Endothelial cell of umbilical vein (primary cell): ENCODE results near the gene ATP8B2. TPM values are rescaled to one million over a fixed set of nuclear protein-coding genes. Genes with fewer than 3 reads are reported as not detected.
"Not testable (repeated sequence)": the region's sequence is repeated elsewhere in the genome, so short reads cannot be mapped to it uniquely, and the experiment has no call there.

Experiments used
- BruUV-seq: library from RNA; stranded (reverse); fragments of 400-500 nt; replicated peaks from 2 replicates; lab custom pipeline; 2021; lab: Mats Ljungman, UMichigan
- CTCF ChIA-PET: fragments of 300-600, 350-600 bp; sonication (Branson Sonifier 250); formaldehyde crosslinking; loops from one replicate; lab custom pipeline; 2021; ENCODE audit warnings: antibody characterized with exemption, inconsistent platforms; lab: Charles Lee
- POLR2A ChIA-PET: fragments of 300-600, 350-600 bp; sonication (Branson Sonifier 250); formaldehyde crosslinking; loops from one replicate; lab custom pipeline; 2021; ENCODE audit warnings: antibody characterized with exemption, inconsistent platforms; lab: Charles Lee
- DNase-seq: peaks from one replicate; pipeline ENCODE4 v3.0.0-alpha.2; 2011; ENCODE audit warnings: low read depth, low spot score
- FAIRE-seq: peaks from 2 replicates; lab custom pipeline; 2011; peaks lifted over from hg19 to GRCh38; lab: Jason Lieb, UNC
- H2AFZ ChIP-seq: 2 replicates; pipeline ENCODE4 v1.6.0; 2012; ENCODE audit warnings: low read depth, low read length, control low read depth, inconsistent platforms
- H3K27ac ChIP-seq: 2 replicates; pipeline ENCODE4 v1.5.1; 2011; ENCODE audit warnings: low read depth, mild to moderate bottlenecking, control low read depth, low read length, moderate library complexity; ENCODE audit not compliant: insufficient read depth
- H3K27me3 ChIP-seq, 2 experiments: 2 replicates each; pipeline versions ENCODE4 v1.6.0 to v1.6.1; 2011; ENCODE audit warnings: low read length in 2 of 2, mixed read lengths in 1 of 2; ENCODE audit not compliant: control insufficient read depth in 2 of 2, insufficient read depth in 2 of 2
- H3K36me3 ChIP-seq, 2 experiments: 2 replicates in 1 of 2; 3 replicates in 1 of 2; pipeline ENCODE4 v1.5.1; 2011; ENCODE audit warnings: low read length in 2 of 2, mild to moderate bottlenecking in 1 of 2, moderate library complexity in 1 of 2; ENCODE audit not compliant: control insufficient read depth in 2 of 2, insufficient read depth in 2 of 2; ENCODE audit errors: extremely low read depth in 1 of 2
- H3K4me1 ChIP-seq: 3 replicates; pipeline ENCODE4 v1.5.1; 2011; ENCODE audit warnings: mild to moderate bottlenecking, low read length; ENCODE audit not compliant: control insufficient read depth, insufficient read depth; ENCODE audit errors: extremely low read depth
- H3K4me2 ChIP-seq: 2 replicates; pipeline ENCODE4 v1.6.1; 2011; ENCODE audit warnings: low read length, control low read depth, mixed read lengths; ENCODE audit not compliant: insufficient read depth
- H3K4me3 ChIP-seq, 3 experiments: fragments of 200-600 bp in 1 of 3; sonication (generic), shearing (Covaris generic) in 1 of 3; replicated peaks in 1 of 3; 2 replicates each; pipeline ENCODE4 v1.5.1; 2011 to 2016; ENCODE audit warnings: control low read depth in 3 of 3, low read length in 3 of 3, mild to moderate bottlenecking in 2 of 3, inconsistent platforms in 1 of 3, low read depth in 1 of 3, moderate library complexity in 1 of 3; ENCODE audit not compliant: insufficient read depth in 1 of 3
- H3K79me2 ChIP-seq: 2 replicates; pipeline ENCODE4 v1.6.0; 2012; ENCODE audit warnings: low read length, inconsistent platforms; ENCODE audit not compliant: control insufficient read depth, insufficient read depth
- H3K9ac ChIP-seq: replicated peaks from 2 replicates; pipeline ENCODE3; 2011; ENCODE audit warnings: low read length, control low read depth; ENCODE audit not compliant: insufficient read depth; ENCODE audit errors: extremely low read depth
- H3K9me1 ChIP-seq: replicated peaks from 3 replicates; pipeline ENCODE4 v1.6.0; 2011; ENCODE audit warnings: mild to moderate bottlenecking, low read length; ENCODE audit not compliant: control insufficient read depth, insufficient read depth; ENCODE audit errors: extremely low read depth
- H3K9me3 ChIP-seq: replicated peaks from 2 replicates; pipeline ENCODE4 v1.5.1; 2012; ENCODE audit warnings: low read length, inconsistent platforms; ENCODE audit not compliant: control insufficient read depth, insufficient read depth
- H4K20me1 ChIP-seq: replicated peaks from 2 replicates; pipeline ENCODE3; 2011; ENCODE audit warnings: mild to moderate bottlenecking, low read length; ENCODE audit not compliant: control insufficient read depth, insufficient read depth; ENCODE audit errors: extremely low read depth
- EZH2 ChIP-seq: IDR thresholded peaks from 2 replicates; pipeline ENCODE4 v1.6.1; 2012; ENCODE audit warnings: borderline replicate concordance, low read depth, mild to moderate bottlenecking, moderate library complexity, low read length, inconsistent platforms; ENCODE audit not compliant: severe bottlenecking
- FOS ChIP-seq: IDR thresholded peaks from 2 replicates; pipeline ENCODE4 v1.6.1; 2011; ENCODE audit warnings: mild to moderate bottlenecking, low read length, moderate library complexity, borderline replicate concordance; ENCODE audit not compliant: insufficient read depth
- GATA2 ChIP-seq: IDR thresholded peaks from 2 replicates; pipeline ENCODE4 v1.7.0; 2011; ENCODE audit warnings: low read depth, mild to moderate bottlenecking, moderate library complexity, mixed read lengths, low read length; ENCODE audit not compliant: insufficient read length, insufficient read depth
- JUN ChIP-seq: IDR thresholded peaks from 2 replicates; pipeline ENCODE4 v1.6.1; 2011; ENCODE audit warnings: borderline replicate concordance, low read depth; ENCODE audit not compliant: insufficient read length, insufficient read depth
- MYC ChIP-seq: IDR thresholded peaks from one replicate; pipeline ENCODE4 v1.6.1; 2011; ENCODE audit warnings: mild to moderate bottlenecking, low read depth, low read length
- POLR2A ChIP-seq: IDR thresholded peaks from 2 replicates; pipeline ENCODE4 v1.6.1; 2012; ENCODE audit warnings: low read depth, mild to moderate bottlenecking, control low read depth, low read length
- POLR2AphosphoS5 ChIP-seq: IDR thresholded peaks from 2 replicates; pipeline ENCODE4 v1.6.1; 2012; ENCODE audit warnings: low read depth, mild to moderate bottlenecking, control low read depth, low read length, moderate library complexity; ENCODE audit not compliant: insufficient read depth
- dilution Hi-C: fragments of 300-500 bp; cut with MboI; formaldehyde crosslinking; loops from one replicate; pipeline ENCODE4 v1.15.0; 2019; ENCODE audit warnings: low sequenced_read_pairs; ENCODE audit not compliant: extremely low pct_ligation_motif_present
- intact Hi-C: fragments of 100-400 bp; cut with micrococcal nuclease; formaldehyde crosslinking; loops from one replicate; pipeline ENCODE4 v1.10.0; 2022
- polyA plus RNA-seq, 4 experiments: library from polyadenylated mRNA; depleted of rRNA in 3 of 4; stranded (reverse) in 3 of 4; unstranded in 1 of 4; fragments of >200 nt; gene quantifications; 2 replicates each; pipeline versions ENCODE4 v1.2.1 to v1.2.3, GENCODE V29; 2011 to 2012; ENCODE audit warnings: missing spikeins in 1 of 4
- total RNA-seq: library from RNA; stranded (reverse); gene quantifications from 2 replicates; pipeline ENCODE4 v1.2.3, GENCODE V29; 2021
- TF ChIP-seq, protein P1 (sequence below): IDR thresholded peaks from 2 replicates; pipeline ENCODE4 v1.6.1; 2011; ENCODE audit not compliant: insufficient read depth, insufficient read length
- TF ChIP-seq, protein P2 (sequence below), 2 donors: IDR thresholded peaks; 1 replicate in 1 of 2; 2 replicates in 1 of 2; pipeline ENCODE4 v1.5.1; 2011; ENCODE audit warnings: low read length in 2 of 2, mild to moderate bottlenecking in 2 of 2, moderate library complexity in 2 of 2, control low read depth in 1 of 2, inconsistent platforms in 1 of 2, low read depth in 1 of 2; ENCODE audit not compliant: insufficient read depth in 1 of 2; ENCODE audit errors: extremely low read depth in 1 of 2

ATP8B2 gene
- total and polyA plus RNA-seq, 2 donors (not counting 3 experiments of a cell fraction or from before 2014, with no cell fraction given), result 64.7 to 72.8 TPM

- Histone ChIP-seq H3K79me2 (no peaks in the 10 kb centered on the region), H2AFZ (no peak overlapping the region), H3K36me3 (no peaks in the 10 kb centered on the region), H4K20me1 (no peaks in the 10 kb centered on the region), H3K27ac (no peak overlapping the region), H3K4me2 (no peak overlapping the region), H3K9me3 (no peaks in the 10 kb centered on the region), H3K4me1 (no peaks in the 10 kb centered on the region), H3K9ac (no peak overlapping the region), H3K9me1 (no peaks in the 10 kb centered on the region), H3K27me3 (no peaks in the 10 kb centered on the region), H3K4me3 (no peak overlapping the region)
- intact Hi-C loops, result no loop called here
- ChIA-PET POLR2A (no interaction called here), CTCF (no interaction called here)
- no peak for FAIRE-seq
- TF ChIP-seq POLR2AphosphoS5, result no peak
- no peak for TF ChIP-seq FOS
- TF ChIP-seq POLR2A, result no peak
- TF ChIP-seq, protein P1, sequence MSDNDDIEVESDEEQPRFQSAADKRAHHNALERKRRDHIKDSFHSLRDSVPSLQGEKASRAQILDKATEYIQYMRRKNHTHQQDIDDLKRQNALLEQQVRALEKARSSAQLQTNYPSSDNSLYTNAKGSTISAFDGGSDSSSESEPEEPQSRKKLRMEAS, result no peak
- no peak for TF ChIP-seq JUN
- TF ChIP-seq, protein P2, sequence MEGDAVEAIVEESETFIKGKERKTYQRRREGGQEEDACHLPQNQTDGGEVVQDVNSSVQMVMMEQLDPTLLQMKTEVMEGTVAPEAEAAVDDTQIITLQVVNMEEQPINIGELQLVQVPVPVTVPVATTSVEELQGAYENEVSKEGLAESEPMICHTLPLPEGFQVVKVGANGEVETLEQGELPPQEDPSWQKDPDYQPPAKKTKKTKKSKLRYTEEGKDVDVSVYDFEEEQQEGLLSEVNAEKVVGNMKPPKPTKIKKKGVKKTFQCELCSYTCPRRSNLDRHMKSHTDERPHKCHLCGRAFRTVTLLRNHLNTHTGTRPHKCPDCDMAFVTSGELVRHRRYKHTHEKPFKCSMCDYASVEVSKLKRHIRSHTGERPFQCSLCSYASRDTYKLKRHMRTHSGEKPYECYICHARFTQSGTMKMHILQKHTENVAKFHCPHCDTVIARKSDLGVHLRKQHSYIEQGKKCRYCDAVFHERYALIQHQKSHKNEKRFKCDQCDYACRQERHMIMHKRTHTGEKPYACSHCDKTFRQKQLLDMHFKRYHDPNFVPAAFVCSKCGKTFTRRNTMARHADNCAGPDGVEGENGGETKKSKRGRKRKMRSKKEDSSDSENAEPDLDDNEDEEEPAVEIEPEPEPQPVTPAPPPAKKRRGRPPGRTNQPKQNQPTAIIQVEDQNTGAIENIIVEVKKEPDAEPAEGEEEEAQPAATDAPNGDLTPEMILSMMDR (IDR thresholded peaks at IDR 0.05; ENCODE audit: extremely low read depth in 1 of 2, insufficient read depth in 1 of 2, low read depth in 1 of 2, low read length in 2 of 2), result no peak
- no peak for TF ChIP-seq EZH2
- TF ChIP-seq MYC, result no peak
- no peak for TF ChIP-seq GATA2
- DNase-seq, result no peak
- dilution Hi-C loops, result no loop called here
- BruUV-seq, result no TSS peak
Measured at GRCh38 chr1:154371436-154371835, 46.1 kb downstream of the ATP8B2 start.

GRCh38 chr1:154373777-154374357, 48.5 kb downstream of the ATP8B2 start:
- H2AFZ ChIP-seq, H3K4me2 ChIP-seq, H3K4me3 ChIP-seq, H3K27me3 ChIP-seq, H3K27ac ChIP-seq, H3K9me1 ChIP-seq, H3K36me3 ChIP-seq, H3K79me2 ChIP-seq, intact Hi-C loops, dilution Hi-C loops, H3K9me3 ChIP-seq, H3K4me1 ChIP-seq, DNase-seq, FAIRE-seq, H4K20me1 ChIP-seq, POLR2A ChIA-PET, BruUV-seq, H3K9ac ChIP-seq: not testable (repeated sequence)
- CTCF ChIA-PET, result interaction anchor here (1.6 to 1.8 kb wide), 3 partner anchors 12 to 173 kb away, joined by 3 to 4 read pairs (median 4); no protein-coding TSS in a partner anchor
